K562 (cell line): ENCODE measurements around the gene HELZ2. TPM values are rescaled to one million over a fixed set of nuclear protein-coding genes. Genes with fewer than 3 reads are reported as not detected.

ENCODE experiments used
- ATAC-seq: fragments of 200-7000 bp; cut with Tn5 transposase; 3 replicates; pipeline ENCODE4 v1.9.1; 2020; ENCODE audit warnings: moderate library complexity
- BruUV-seq: library from RNA; stranded (reverse); fragments of 400-500 nt; replicated peaks from 2 replicates; lab custom pipeline; 2021; lab: Mats Ljungman, UMichigan
- CTCF ChIA-PET: fragments of 300-600 bp; formaldehyde crosslinking; extraction: SDS; loops from one replicate; lab custom pipeline; 2021; ENCODE audit warnings: low intra/inter-chr PET ratio; lab: Yijun Ruan, JAX
- POLR2A ChIA-PET: fragments of 300-600, 350-650 bp; sonication (Branson Sonifier 250); formaldehyde crosslinking; extraction: SDS; loops from one replicate; lab custom pipeline; 2021; ENCODE audit warnings: antibody characterized with exemption, inconsistent platforms; lab: Yijun Ruan, JAX
- DNase-seq, 4 experiments: peaks; one replicate each; pipeline versions ENCODE4 v3.0.0 to v3.0.0-alpha.2; 2011 to 2018; ENCODE audit warnings: low spot score in 3 of 4, mixed read lengths in 3 of 4; ENCODE audit errors: extremely low read depth in 1 of 4
- FAIRE-seq: peaks from 2 replicates; lab custom pipeline; 2011; peaks lifted over from hg19 to GRCh38; lab: Jason Lieb, UNC
- H2AFZ ChIP-seq: 2 replicates; pipeline ENCODE4 v1.6.0; 2011; ENCODE audit warnings: low read depth, low read length, control low read depth, inconsistent platforms
- H3K27ac ChIP-seq: fragments of 200-600 bp; 3 replicates; pipeline ENCODE4 v1.8.0; 2011; ENCODE audit warnings: low read depth, mild to moderate bottlenecking, control low read depth, inconsistent platforms, low read length, moderate library complexity, mixed read lengths; ENCODE audit errors: extremely low read depth
- H3K27me3 ChIP-seq, 2 experiments: fragments of 300-600 bp in 1 of 2; 2 replicates in 1 of 2; 3 replicates in 1 of 2; pipeline versions ENCODE4 v1.6.0 to v1.8.0; 2011; ENCODE audit warnings: inconsistent platforms in 2 of 2, low read length in 2 of 2, mild to moderate bottlenecking in 1 of 2, mixed read lengths in 1 of 2, moderate library complexity in 1 of 2; ENCODE audit not compliant: control insufficient read depth in 2 of 2, insufficient read depth in 2 of 2
- H3K36me3 ChIP-seq: fragments of 300-600 bp; 3 replicates; pipeline ENCODE4 v1.8.0; 2011; ENCODE audit warnings: mild to moderate bottlenecking, low read length, inconsistent platforms; ENCODE audit not compliant: control insufficient read depth, insufficient read depth
- H3K4me1 ChIP-seq, 2 experiments: fragments of 200-600 bp in 1 of 2; replicated peaks in 1 of 2; 2 replicates in 1 of 2; 3 replicates in 1 of 2; pipeline versions ENCODE4 v1.5.1 to v1.8.0; 2011; ENCODE audit warnings: inconsistent platforms in 2 of 2, low read length in 2 of 2, mild to moderate bottlenecking in 1 of 2, mixed read lengths in 1 of 2, moderate library complexity in 1 of 2; ENCODE audit not compliant: control insufficient read depth in 2 of 2, insufficient read depth in 2 of 2
- H3K4me2 ChIP-seq: 2 replicates; pipeline ENCODE4 v1.6.1; 2011; ENCODE audit warnings: low read length, control low read depth, inconsistent platforms, mixed read lengths; ENCODE audit not compliant: insufficient read depth
- H3K4me3 ChIP-seq: fragments of 200-600 bp; sonication (generic), shearing (Covaris generic); 2 replicates; pipeline ENCODE4 v1.5.1; 2016; ENCODE audit warnings: control low read depth, inconsistent platforms
- H3K79me2 ChIP-seq: fragments of 200-600 bp; 3 replicates; pipeline ENCODE4 v1.8.0; 2011; ENCODE audit warnings: low read length, inconsistent platforms; ENCODE audit not compliant: control insufficient read depth, insufficient read depth
- H3K9ac ChIP-seq, 2 experiments: 2 replicates each; pipeline versions ENCODE4 v1.6.0 to v1.6.1; 2011; ENCODE audit warnings: low read depth in 2 of 2, low read length in 2 of 2, control low read depth in 1 of 2, inconsistent platforms in 1 of 2, mild to moderate bottlenecking in 1 of 2, mixed read lengths in 1 of 2; ENCODE audit not compliant: insufficient read depth in 1 of 2
- H3K9me1 ChIP-seq: one replicate; pipeline ENCODE4 v1.6.0; 2011; ENCODE audit warnings: inconsistent platforms, mild to moderate bottlenecking, low read length, moderate library complexity; ENCODE audit not compliant: control insufficient read depth, insufficient read depth
- H3K9me3 ChIP-seq: replicated peaks from 2 replicates; pipeline ENCODE4 v1.5.1; 2011; ENCODE audit warnings: low read depth, low read length, inconsistent platforms; ENCODE audit not compliant: control insufficient read depth, insufficient read depth
- H4K20me1 ChIP-seq: replicated peaks from 2 replicates; pipeline ENCODE4 v1.6.1; 2011; ENCODE audit warnings: low read length, inconsistent platforms, mixed read lengths; ENCODE audit not compliant: control insufficient read depth, insufficient read depth
- HNRNPL ChIP-seq: fragments of 200-400 bp; formaldehyde crosslinking; IDR thresholded peaks from 2 replicates; pipeline ENCODE4 v1.6.1; 2017; ENCODE audit warnings: low read depth, mild to moderate bottlenecking, low read length
- KDM5B ChIP-seq: fragments of 200-600 bp; sonication (generic); IDR thresholded peaks from 2 replicates; pipeline ENCODE4 v1.6.1; 2012; ENCODE audit warnings: low read depth, mild to moderate bottlenecking, moderate library complexity, low read length, control low read depth, inconsistent platforms; ENCODE audit not compliant: insufficient replicate concordance
- MED1 ChIP-seq: sonication (generic); formaldehyde crosslinking; IDR thresholded peaks from 2 replicates; pipeline ENCODE4 v1.8.1; 2023; ENCODE audit warnings: missing genetic modification reagents, borderline replicate concordance
- MTA3 ChIP-seq: fragments of 450-650 bp; formaldehyde crosslinking; IDR thresholded peaks from 2 replicates; pipeline ENCODE4 v1.6.1; 2017; ENCODE audit warnings: mild to moderate bottlenecking, borderline replicate concordance
- POLR2A ChIP-seq: fragments of 450-650 bp; conservative IDR thresholded peaks from 2 replicates; pipeline ENCODE4 v1.6.1; 2016
- POLR2G ChIP-seq: fragments of 200-400 bp; formaldehyde crosslinking; IDR thresholded peaks from 2 replicates; pipeline ENCODE4 v1.6.1; 2017; ENCODE audit warnings: low read depth, mild to moderate bottlenecking, antibody characterized with exemption, low read length, moderate library complexity
- PRMT5 ChIP-seq: sonication (generic); formaldehyde crosslinking; IDR thresholded peaks from 2 replicates; pipeline ENCODE4 v1.5.0; 2020; ENCODE audit warnings: missing genetic modification reagents
- RBFOX2 ChIP-seq: fragments of 200-400 bp; formaldehyde crosslinking; IDR thresholded peaks from 2 replicates; pipeline ENCODE4 v1.6.1; 2017; ENCODE audit warnings: low read depth, mild to moderate bottlenecking, low read length, moderate library complexity
- ZEB2 ChIP-seq: fragments of 450-650 bp; IDR thresholded peaks from 2 replicates; pipeline ENCODE4 v1.6.1; 2016
- ZFX ChIP-seq: sonication (generic); formaldehyde crosslinking; IDR thresholded peaks from 2 replicates; pipeline ENCODE4 v1.8.0; 2022; ENCODE audit warnings: mild to moderate bottlenecking, missing genetic modification reagents, moderate library complexity
- ZNF778 ChIP-seq: fragments of 450-650 bp; formaldehyde crosslinking; IDR thresholded peaks from 2 replicates; pipeline ENCODE4 v1.4.0; 2020; ENCODE audit warnings: mild to moderate bottlenecking, moderate library complexity
- WGBS: fragments of 100-300 bp; shearing (Covaris generic); methylation state at CpG from one replicate; pipeline ENCODE4 v1.1.6; 2016; ENCODE audit warnings: low coverage, mixed read lengths; ENCODE audit not compliant: insufficient coverage; ENCODE audit errors: missing lambda C conversion rate; 5-methylcytosine and 5-hydroxymethylcytosine counted together
- in situ Hi-C: fragments of 300-500 bp; cut with MboI; formaldehyde crosslinking; loops from 4 replicates; pipeline ENCODE4 v1.15.0; 2018; ENCODE audit warnings: inconsistent platforms, mixed read lengths
- intact Hi-C: fragments of 100-400 bp; cut with micrococcal nuclease; formaldehyde crosslinking; loops from 2 replicates; pipeline ENCODE4 v1.14.2; 2022
- polyA plus RNA-seq, 8 experiments: library from polyadenylated mRNA; depleted of rRNA in 4 of 8; stranded (reverse) in 5 of 8; unstranded in 3 of 8; fragments of >200 nt; fragmentation: Nextera tagmentation in 2 of 8; fragmentation: Illumina TruSeq in 1 of 8; extraction: Ambion mirVana in 2 of 8; extraction: Trizol in 1 of 8; gene quantifications; 2 replicates each; pipeline versions ENCODE4 v1.2.1 to v1.2.3, GENCODE V29; 2011 to 2014; ENCODE audit warnings: inconsistent platforms in 1 of 8, missing spikeins in 1 of 8
- total RNA-seq, 7 experiments: library from RNA; depleted of rRNA in 6 of 7; stranded (reverse); fragments of >200 nt in 6 of 7; fragmentation: Illumina TruSeq in 2 of 7; extraction: Trizol in 2 of 7; gene quantifications; 2 replicates each; pipeline versions ENCODE4 v1.2.1 to v1.2.3, GENCODE V29; 2011 to 2021; ENCODE audit warnings: low replicate concordance in 1 of 7
- TF ChIP-seq, protein P1 (sequence below): fragments of 250-450 bp; sonication (Bioruptor Pico); IDR thresholded peaks from 2 replicates; pipeline ENCODE4 v1.4.0; 2020; ENCODE audit warnings: mild to moderate bottlenecking
- TF ChIP-seq, protein P2 (sequence below): sonication (generic); formaldehyde crosslinking; IDR thresholded peaks from 2 replicates; pipeline ENCODE4 v1.8.0; 2023; ENCODE audit warnings: missing genetic modification reagents, mild to moderate bottlenecking, borderline replicate concordance
- TF ChIP-seq, protein P3 (sequence below): fragments of 250-450 bp; sonication (Bioruptor Pico); IDR thresholded peaks from 2 replicates; pipeline ENCODE4 v1.8.0; 2022; ENCODE audit warnings: moderate library complexity, mild to moderate bottlenecking, inconsistent platforms

HELZ2 gene
- total and polyA plus RNA-seq, 9 of the 15 experiments (the other 6 are each of a cell fraction or from before 2014, with no cell fraction given): 0.03 to 7.8 (median 2.9) TPM; not detected in 1

DNA sequence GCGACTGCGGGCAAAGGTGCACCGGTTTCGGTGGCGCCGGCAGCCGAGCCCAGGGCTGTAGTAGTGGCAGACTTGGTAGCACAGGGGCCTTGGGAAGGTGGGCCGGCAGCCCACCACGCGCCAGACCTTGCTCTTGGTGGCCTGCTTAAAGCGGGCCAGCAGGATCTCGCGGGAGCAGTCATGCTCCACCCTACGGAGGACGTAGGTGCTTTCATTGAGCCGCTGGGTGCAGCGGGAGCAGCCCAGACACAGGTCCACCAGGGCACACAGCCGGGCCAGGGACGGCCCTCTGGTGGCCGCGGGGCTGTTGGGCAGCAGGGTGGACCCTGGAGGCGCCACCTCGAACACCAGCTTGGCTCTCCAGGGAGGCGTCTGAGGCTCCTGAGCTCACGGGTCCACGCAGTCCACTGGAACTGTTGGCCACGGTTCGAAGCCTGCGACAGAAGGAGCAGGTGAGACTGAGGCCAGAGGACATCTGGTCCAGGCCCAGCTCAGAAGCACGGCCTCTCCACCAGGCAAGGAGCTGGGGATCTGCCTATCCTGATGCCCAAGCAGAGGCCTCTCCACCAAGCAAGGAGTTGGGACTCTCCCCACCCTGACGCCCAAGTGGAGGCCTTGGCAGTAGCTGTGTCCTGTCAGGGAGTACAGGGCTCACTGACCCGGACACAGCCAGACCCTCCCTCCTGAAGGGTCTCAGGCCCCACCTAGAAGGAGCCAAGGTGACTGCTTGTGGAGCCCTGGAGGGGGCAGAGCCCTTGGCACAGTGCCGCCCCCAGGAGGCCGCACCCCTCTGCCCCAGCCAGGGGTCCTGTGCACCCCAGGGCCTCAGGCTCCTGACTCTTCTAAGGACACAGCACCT, 1.0 kb downstream of the HELZ2 start:
- CTCF ChIA-PET: no interaction called here
- TF ChIP-seq POLR2G (peak; percentile 48), PRMT5 (peak; percentile 21; the same call in 1 of the 2 replicates), RBFOX2 (peak; percentile 61), ZNF778 (no peak), KDM5B (no peak), HNRNPL (peak; percentile 36; the same call in 1 of the 2 replicates), MED1 (0 out of 2 replicates have a peak, but pooled peaks have one; percentile 26), ZFX (CRISPR knock-in tag) (peak; percentile 17; the same call in 1 of the 2 replicates), POLR2A (no peak), MTA3 (no peak), ZEB2 (no peak)
- TF ChIP-seq, protein P1, sequence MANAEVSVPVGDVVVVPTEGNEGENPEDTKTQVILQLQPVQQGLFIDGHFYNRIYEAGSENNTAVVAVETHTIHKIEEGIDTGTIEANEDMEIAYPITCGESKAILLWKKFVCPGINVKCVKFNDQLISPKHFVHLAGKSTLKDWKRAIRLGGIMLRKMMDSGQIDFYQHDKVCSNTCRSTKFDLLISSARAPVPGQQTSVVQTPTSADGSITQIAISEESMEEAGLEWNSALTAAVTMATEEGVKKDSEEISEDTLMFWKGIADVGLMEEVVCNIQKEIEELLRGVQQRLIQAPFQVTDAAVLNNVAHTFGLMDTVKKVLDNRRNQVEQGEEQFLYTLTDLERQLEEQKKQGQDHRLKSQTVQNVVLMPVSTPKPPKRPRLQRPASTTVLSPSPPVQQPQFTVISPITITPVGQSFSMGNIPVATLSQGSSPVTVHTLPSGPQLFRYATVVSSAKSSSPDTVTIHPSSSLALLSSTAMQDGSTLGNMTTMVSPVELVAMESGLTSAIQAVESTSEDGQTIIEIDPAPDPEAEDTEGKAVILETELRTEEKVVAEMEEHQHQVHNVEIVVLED (CRISPR knock-in tag): no peak
- TF ChIP-seq, protein P2, sequence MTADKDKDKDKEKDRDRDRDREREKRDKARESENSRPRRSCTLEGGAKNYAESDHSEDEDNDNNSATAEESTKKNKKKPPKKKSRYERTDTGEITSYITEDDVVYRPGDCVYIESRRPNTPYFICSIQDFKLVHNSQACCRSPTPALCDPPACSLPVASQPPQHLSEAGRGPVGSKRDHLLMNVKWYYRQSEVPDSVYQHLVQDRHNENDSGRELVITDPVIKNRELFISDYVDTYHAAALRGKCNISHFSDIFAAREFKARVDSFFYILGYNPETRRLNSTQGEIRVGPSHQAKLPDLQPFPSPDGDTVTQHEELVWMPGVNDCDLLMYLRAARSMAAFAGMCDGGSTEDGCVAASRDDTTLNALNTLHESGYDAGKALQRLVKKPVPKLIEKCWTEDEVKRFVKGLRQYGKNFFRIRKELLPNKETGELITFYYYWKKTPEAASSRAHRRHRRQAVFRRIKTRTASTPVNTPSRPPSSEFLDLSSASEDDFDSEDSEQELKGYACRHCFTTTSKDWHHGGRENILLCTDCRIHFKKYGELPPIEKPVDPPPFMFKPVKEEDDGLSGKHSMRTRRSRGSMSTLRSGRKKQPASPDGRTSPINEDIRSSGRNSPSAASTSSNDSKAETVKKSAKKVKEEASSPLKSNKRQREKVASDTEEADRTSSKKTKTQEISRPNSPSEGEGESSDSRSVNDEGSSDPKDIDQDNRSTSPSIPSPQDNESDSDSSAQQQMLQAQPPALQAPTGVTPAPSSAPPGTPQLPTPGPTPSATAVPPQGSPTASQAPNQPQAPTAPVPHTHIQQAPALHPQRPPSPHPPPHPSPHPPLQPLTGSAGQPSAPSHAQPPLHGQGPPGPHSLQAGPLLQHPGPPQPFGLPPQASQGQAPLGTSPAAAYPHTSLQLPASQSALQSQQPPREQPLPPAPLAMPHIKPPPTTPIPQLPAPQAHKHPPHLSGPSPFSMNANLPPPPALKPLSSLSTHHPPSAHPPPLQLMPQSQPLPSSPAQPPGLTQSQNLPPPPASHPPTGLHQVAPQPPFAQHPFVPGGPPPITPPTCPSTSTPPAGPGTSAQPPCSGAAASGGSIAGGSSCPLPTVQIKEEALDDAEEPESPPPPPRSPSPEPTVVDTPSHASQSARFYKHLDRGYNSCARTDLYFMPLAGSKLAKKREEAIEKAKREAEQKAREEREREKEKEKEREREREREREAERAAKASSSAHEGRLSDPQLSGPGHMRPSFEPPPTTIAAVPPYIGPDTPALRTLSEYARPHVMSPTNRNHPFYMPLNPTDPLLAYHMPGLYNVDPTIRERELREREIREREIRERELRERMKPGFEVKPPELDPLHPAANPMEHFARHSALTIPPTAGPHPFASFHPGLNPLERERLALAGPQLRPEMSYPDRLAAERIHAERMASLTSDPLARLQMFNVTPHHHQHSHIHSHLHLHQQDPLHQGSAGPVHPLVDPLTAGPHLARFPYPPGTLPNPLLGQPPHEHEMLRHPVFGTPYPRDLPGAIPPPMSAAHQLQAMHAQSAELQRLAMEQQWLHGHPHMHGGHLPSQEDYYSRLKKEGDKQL (CRISPR knock-in tag): no peak
- TF ChIP-seq, protein P3, sequence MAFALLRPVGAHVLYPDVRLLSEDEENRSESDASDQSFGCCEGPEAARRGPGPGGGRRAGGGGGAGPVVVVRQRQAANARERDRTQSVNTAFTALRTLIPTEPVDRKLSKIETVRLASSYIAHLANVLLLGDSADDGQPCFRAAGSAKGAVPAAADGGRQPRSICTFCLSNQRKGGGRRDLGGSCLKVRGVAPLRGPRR (CRISPR knock-in tag): no peak

More for the DNA sequence above, 1.0 kb downstream of the HELZ2 start:
- FAIRE-seq (no peak), DNase-seq (peak in 2 of 4 experiments; percentile 34 to 49), ATAC-seq (peak; percentile 4; the same call in 1 of the 3 replicates)
- POLR2A ChIA-PET: interaction anchor here (0.6 to 1.2 kb wide), 2 partner anchors 8 to 16 kb away, joined by 3 read pairs; no protein-coding TSS in a partner anchor
- Histone ChIP-seq H3K9me1 (peaks cover 3% of the 10 kb centered on the region), H2AFZ (no peak overlapping the region), H3K27ac (no peak overlapping the region; the same call in 2 of the 3 replicates), H3K36me3 (no peaks in the 10 kb centered on the region), H3K4me2 (peak overlapping the region; percentile 81), H3K9me3 (no peaks in the 10 kb centered on the region), H4K20me1 (peaks cover 3% of the 10 kb centered on the region; the same call in 1 of the 2 replicates), H3K79me2 (no peaks in the 10 kb centered on the region), H3K27me3 (no peaks in the 10 kb centered on the region), H3K4me3 (peak overlapping the region; percentile 58), H3K4me1 (peaks cover 4 to 68% of the 10 kb centered on the region in 2 experiments; a peak in 4 of 5 replicates), H3K9ac (peak overlapping the region; percentile 64 to 95; a peak in 3 of 4 replicates)
- 80% methylated on average over 31 of the region's 34 CpGs for WGBS
- intact Hi-C loops (no loop called here), in situ Hi-C loops (no loop called here)
- BruUV-seq: no TSS peak
